Fibroblast of villous mesenchyme (primary cell): ENCODE results near the gene PMM1. TPM values are rescaled to one million over a fixed set of nuclear protein-coding genes. Genes with fewer than 3 reads are reported as not detected.

Experiments used
- DNase-seq: peaks from one replicate; pipeline ENCODE4 v3.0.0-alpha.2; 2010; ENCODE audit warnings: low read depth
- H3K4me3 ChIP-seq: 2 replicates; pipeline ENCODE4 v1.5.1; 2011; ENCODE audit warnings: low read depth, mild to moderate bottlenecking, low read length
- CTCF ChIP-seq: IDR thresholded peaks from 2 replicates; pipeline ENCODE4 v1.5.1; 2012; ENCODE audit warnings: low read depth, mild to moderate bottlenecking, low read length; ENCODE audit not compliant: insufficient read depth
- total RNA-seq: library from RNA; depleted of rRNA; stranded (reverse); fragments of >200 nt; gene quantifications from 2 replicates; pipeline ENCODE4 v1.2.3, GENCODE V29; 2012

The PMM1 gene
- total RNA-seq, 1 donor, result 13.8 TPM

- no peak for TF ChIP-seq CTCF
- H3K4me3 ChIP-seq, result no peak overlapping the region
- no peak for DNase-seq
Observed at GRCh38 chr22:41538583-41538982, 51.1 kb downstream of the PMM1 start.

GRCh38 chr22:41537203-41537602 is 52.4 kb downstream of the PMM1 start:
- DNase-seq, result no peak
- TF ChIP-seq CTCF, result no peak
- H3K4me3 ChIP-seq, result no peak overlapping the region

- DNase-seq, result peak; percentile 27
- peak; percentile 42 for TF ChIP-seq CTCF
- no peak overlapping the region for H3K4me3 ChIP-seq
Observed at GRCh38 chr22:41535244-41535643, 54.4 kb downstream of the PMM1 start.

GRCh38 chr22:41534219-41534618 is 55.4 kb downstream of the PMM1 start:
- H3K4me3 ChIP-seq, result no peak overlapping the region
- no peak for DNase-seq
- TF ChIP-seq CTCF, result no peak

GRCh38 chr22:41532908-41533825 is 56.5 kb downstream of the PMM1 start:
- peak; percentile 83 for TF ChIP-seq CTCF
- peak; percentile 65 for DNase-seq

GRCh38 chr22:41531715-41532477 is 57.7 kb downstream of the PMM1 start:
- TF ChIP-seq CTCF, result no peak
- no peak for DNase-seq
- no peak overlapping the region for H3K4me3 ChIP-seq

More at GRCh38 chr22:41532908-41533825, 56.5 kb downstream of the PMM1 start:
- H3K4me3 ChIP-seq, result no peak overlapping the region
